H9 (cell line): ENCODE data around the gene TMEM181. TPM values are rescaled to one million over a fixed set of nuclear protein-coding genes. Genes with fewer than 3 reads are reported as not detected.

Experiments used
- DNase-seq: peaks from one replicate; pipeline ENCODE4 v3.0.0-alpha.2; 2017
- H2AFZ ChIP-seq: one replicate; pipeline ENCODE4 v1.6.1; 2013; ENCODE audit warnings: mild to moderate bottlenecking, low read length, control low read depth, moderate library complexity
- H2AK5ac ChIP-seq: 2 replicates; pipeline ENCODE4 v1.6.1; 2013; ENCODE audit warnings: low read length, control low read depth, mixed read lengths; ENCODE audit not compliant: insufficient read length
- H2BK120ac ChIP-seq: one replicate; pipeline ENCODE4 v1.6.1; 2013; ENCODE audit warnings: low read depth, mild to moderate bottlenecking, low read length, control low read depth, inconsistent platforms; ENCODE audit not compliant: poor library complexity, severe bottlenecking
- H2BK12ac ChIP-seq: 2 replicates; pipeline ENCODE4 v1.6.1; 2013; ENCODE audit warnings: low read length, control low read depth, mixed read lengths, low read depth; ENCODE audit not compliant: insufficient read length
- H2BK15ac ChIP-seq: 2 replicates; pipeline ENCODE4 v1.6.1; 2013; ENCODE audit warnings: low read depth, low read length, control low read depth
- H2BK20ac ChIP-seq: one replicate; pipeline ENCODE4 v1.6.1; 2013; ENCODE audit warnings: low read depth, mild to moderate bottlenecking, low read length, control low read depth, inconsistent platforms; ENCODE audit not compliant: poor library complexity, severe bottlenecking
- H2BK5ac ChIP-seq: 2 replicates; pipeline ENCODE4 v1.6.1; 2013; ENCODE audit warnings: low read length, control low read depth, mixed read lengths; ENCODE audit not compliant: insufficient read length
- H3K14ac ChIP-seq: 2 replicates; pipeline ENCODE4 v1.6.1; 2013; ENCODE audit warnings: low read length, control low read depth; ENCODE audit not compliant: insufficient read depth
- H3K18ac ChIP-seq: 2 replicates; pipeline ENCODE4 v1.6.1; 2013; ENCODE audit warnings: low read depth, mild to moderate bottlenecking, mixed read lengths, low read length, control low read depth; ENCODE audit not compliant: insufficient read length
- H3K23ac ChIP-seq: 2 replicates; pipeline ENCODE4 v1.6.1; 2013; ENCODE audit warnings: low read length, control low read depth, mixed read lengths, low read depth; ENCODE audit not compliant: insufficient read length
- H3K23me2 ChIP-seq: 2 replicates; pipeline ENCODE4 v1.6.1; 2013; ENCODE audit warnings: low read depth, mild to moderate bottlenecking, mixed read lengths, low read length, control low read depth; ENCODE audit not compliant: insufficient read length, poor library complexity, severe bottlenecking
- H3K27ac ChIP-seq: 2 replicates; pipeline ENCODE4 v1.5.1; 2013; ENCODE audit warnings: low read length, control low read depth, mixed read lengths, low read depth; ENCODE audit not compliant: insufficient read length
- H3K27me3 ChIP-seq: 2 replicates; pipeline ENCODE4 v1.6.1; 2013; ENCODE audit warnings: low read length, control low read depth, inconsistent platforms; ENCODE audit not compliant: insufficient read depth
- H3K4ac ChIP-seq: 2 replicates; pipeline ENCODE4 v1.6.1; 2013; ENCODE audit warnings: low read depth, mild to moderate bottlenecking, control low read depth, inconsistent platforms, low read length, moderate library complexity
- H3K4me1 ChIP-seq: 2 replicates; pipeline ENCODE4 v1.6.1; 2013; ENCODE audit warnings: low read length, control low read depth, inconsistent platforms; ENCODE audit not compliant: insufficient read depth
- H3K4me2 ChIP-seq: 2 replicates; pipeline ENCODE4 v1.6.1; 2013; ENCODE audit warnings: low read length, control low read depth, mixed read lengths; ENCODE audit not compliant: insufficient read length, insufficient read depth
- H3K56ac ChIP-seq: 2 replicates; pipeline ENCODE4 v1.6.1; 2013; ENCODE audit warnings: low read depth, mild to moderate bottlenecking, mixed read lengths, low read length, control low read depth; ENCODE audit not compliant: insufficient read length
- H3K79me1 ChIP-seq: 2 replicates; pipeline ENCODE4 v1.6.1; 2013; ENCODE audit warnings: low read depth, mild to moderate bottlenecking, moderate library complexity, low read length, control low read depth, inconsistent platforms; ENCODE audit not compliant: insufficient read depth, poor library complexity, severe bottlenecking
- H3K79me2 ChIP-seq: 2 replicates; pipeline ENCODE4 v1.6.1; 2013; ENCODE audit warnings: low read length, control low read depth, inconsistent platforms; ENCODE audit not compliant: insufficient read depth
- H3K9ac ChIP-seq: 2 replicates; pipeline ENCODE4 v1.6.1; 2013; ENCODE audit warnings: low read length, control low read depth, mixed read lengths; ENCODE audit not compliant: insufficient read length; ENCODE audit errors: extremely low read depth
- H3K9me3 ChIP-seq: one replicate; pipeline ENCODE4 v1.6.1; 2013; ENCODE audit warnings: low read depth, low read length, inconsistent platforms; ENCODE audit not compliant: control insufficient read depth
- H3T11ph ChIP-seq: one replicate; pipeline ENCODE4 v1.6.1; 2013; ENCODE audit warnings: mild to moderate bottlenecking, low read length, control low read depth, inconsistent platforms
- H4K20me1 ChIP-seq: one replicate; pipeline ENCODE4 v1.6.1; 2013; ENCODE audit not compliant: control insufficient read depth, insufficient read length, insufficient read depth
- H4K5ac ChIP-seq: 2 replicates; pipeline ENCODE4 v1.6.1; 2013; ENCODE audit warnings: low read depth, mild to moderate bottlenecking, mixed read lengths, low read length, control low read depth; ENCODE audit not compliant: insufficient read length
- H4K8ac ChIP-seq: replicated peaks from 2 replicates; pipeline ENCODE4 v1.6.1; 2013; ENCODE audit warnings: low read length, control low read depth, mixed read lengths, low read depth; ENCODE audit not compliant: insufficient read length
- H4K91ac ChIP-seq: 2 replicates; pipeline ENCODE4 v1.6.1; 2013; ENCODE audit warnings: low read depth, mild to moderate bottlenecking, moderate library complexity, mixed read lengths, low read length, control low read depth; ENCODE audit not compliant: insufficient read length
- H3K27ac Mint-ChIP-seq, 3 experiments: 2 replicates in 2 of 3; 3 replicates in 1 of 3; pipeline ENCODE4 v1.8.0; 2020 to 2021; ENCODE audit warnings: mixed read lengths in 3 of 3, mild to moderate bottlenecking in 1 of 3, moderate library complexity in 1 of 3
- H3K27me3 Mint-ChIP-seq: 2 replicates; pipeline ENCODE4 v1.8.0; 2021; ENCODE audit warnings: low read depth, mild to moderate bottlenecking, moderate library complexity, mixed read lengths
- H3K36me3 Mint-ChIP-seq, 3 experiments: 2 replicates in 2 of 3; 3 replicates in 1 of 3; pipeline ENCODE4 v1.8.0; 2020 to 2021; ENCODE audit warnings: low read depth in 3 of 3, mixed read lengths in 3 of 3; ENCODE audit not compliant: insufficient read depth in 1 of 3
- H3K4me1 Mint-ChIP-seq, 2 experiments: 2 replicates each; pipeline ENCODE4 v1.8.0; 2020; ENCODE audit warnings: mixed read lengths in 2 of 2
- H3K4me3 Mint-ChIP-seq, 2 experiments: 2 replicates in 1 of 2; 3 replicates in 1 of 2; pipeline ENCODE4 v1.8.0; 2020 to 2021; ENCODE audit warnings: mild to moderate bottlenecking in 2 of 2, mixed read lengths in 2 of 2, moderate library complexity in 1 of 2
- H3K9me3 Mint-ChIP-seq, 2 experiments: 2 replicates in 1 of 2; 3 replicates in 1 of 2; pipeline ENCODE4 v1.8.0; 2020; ENCODE audit warnings: mild to moderate bottlenecking in 2 of 2, mixed read lengths in 2 of 2, moderate library complexity in 1 of 2
- CTCF ChIP-seq: fragments of 200-600 bp; sonication (generic); conservative IDR thresholded peaks from 3 replicates; pipeline ENCODE4 v1.8.0; 2021; ENCODE audit warnings: antibody characterized with exemption, mild to moderate bottlenecking
- WGBS: extraction: QIAGEN DNeasy Blood & Tissue Kit; methylation state at CpG from one replicate; pipeline ENCODE4 v1.1.7; 2013; ENCODE audit warnings: missing lambda C conversion rate, low lambda C conversion rate, mixed read lengths; ENCODE audit not compliant: insufficient read length; ENCODE audit errors: extremely low coverage; 5-methylcytosine and 5-hydroxymethylcytosine counted together
- total RNA-seq: library from RNA; stranded (reverse); gene quantifications from 2 replicates; pipeline ENCODE4 v1.2.1, GENCODE V29; 2021

TMEM181 gene
- total RNA-seq, 1 experiment from 2014 or later: 24.4 TPM

GRCh38 chr6:158625881-158626305 is 66.0 kb downstream of the TMEM181 start:
- Mint-ChIP-seq H3K27me3 (no peaks in the 10 kb centered on the region), H3K4me1 (peaks cover 15 to 18% of the 10 kb centered on the region in 2 experiments), H3K4me3 (no peak overlapping the region), H3K36me3 (peaks cover 16 to 66% (median 50%) of the 10 kb centered on the region in 3 experiments; a peak in 6 of 7 replicates), H3K9me3 (no peaks in the 10 kb centered on the region), H3K27ac (peak overlapping the region in 2 of 3 experiments; percentile 17 to 73; a peak in 2 of 7 replicates)
- Histone ChIP-seq H3K27ac (no peak overlapping the region), H3K9ac (no peak overlapping the region), H3K9me3 (no peaks in the 10 kb centered on the region), H3K23ac (no peak overlapping the region), H2AFZ (no peak overlapping the region), H2BK120ac (no peak overlapping the region), H3K23me2 (no peaks in the 10 kb centered on the region), H3K18ac (no peak overlapping the region), H3T11ph (no peak overlapping the region), H3K79me1 (no peaks in the 10 kb centered on the region), H3K4me1 (no peaks in the 10 kb centered on the region), H4K5ac (no peak overlapping the region), H2BK12ac (no peak overlapping the region), H3K79me2 (no peaks in the 10 kb centered on the region), H2AK5ac (no peak overlapping the region), H2BK20ac (no peak overlapping the region), H3K14ac (no peak overlapping the region), H4K20me1 (no peaks in the 10 kb centered on the region), H4K91ac (no peak overlapping the region), H3K56ac (no peak overlapping the region), H2BK15ac (no peak overlapping the region), H3K4me2 (no peak overlapping the region), H2BK5ac (no peak overlapping the region), H3K27me3 (no peaks in the 10 kb centered on the region), H3K4ac (no peak overlapping the region), H4K8ac (no peak overlapping the region)
- no peak for TF ChIP-seq CTCF
- no peak for DNase-seq
- WGBS: no CpG with 5 or more reads among the region's 15 CpGs
